CD4-positive, alpha-beta T cell treated with Interleukin-4 for 1 hour (primary cell): Measurements from ENCODE around the gene CAPN2.

Source experiments
- DNase-seq, 2 donors: peaks; one replicate each; pipeline ENCODE4 v3.0.0-alpha.2; 2020 to 2022

The CAPN2 gene

GRCh38 chr1:223712194-223712849 lies at the start of gene CAPN2:
Gene CAPN2, plus strand, starts transcription at chr1:223712539. Its CDS starts 102 bp downstream, at chr1:223712641.
- DNase-seq = peak; percentile 64 to 65

GRCh38 chr1:223662943-223663342 lies 49.4 kb upstream of the CAPN2 start:
- DNase-seq = no peak

- no peak for DNase-seq
Measured at GRCh38 chr1:223664106-223664505, 48.2 kb upstream of the CAPN2 start.

- DNase-seq = no peak
Measured at GRCh38 chr1:223665592-223666312, 46.6 kb upstream of the CAPN2 start, which contains the start of gene CAPN8. Gene CAPN8, minus strand, starts transcription at chr1:223665701. Its CDS starts 55 bp downstream, at chr1:223665646.

- DNase-seq = no peak
Measured at GRCh38 chr1:223667484-223668182, 44.7 kb upstream of the CAPN2 start.

GRCh38 chr1:223669003-223669795 lies 43.1 kb upstream of the CAPN2 start:
- DNase-seq = no peak

GRCh38 chr1:223670458-223671159 lies 41.7 kb upstream of the CAPN2 start:
- peak in 1 of 2 donors; percentile 14 for DNase-seq

- DNase-seq = no peak
Measured at GRCh38 chr1:223674119-223674890, 38.0 kb upstream of the CAPN2 start.

GRCh38 chr1:223678841-223679240 lies 33.5 kb upstream of the CAPN2 start:
- peak in 1 of 2 donors; percentile 24 for DNase-seq

- DNase-seq = no peak
Measured at GRCh38 chr1:223680188-223680587, 32.2 kb upstream of the CAPN2 start.

GRCh38 chr1:223682502-223682901 lies 29.8 kb upstream of the CAPN2 start:
- DNase-seq = no peak

GRCh38 chr1:223683586-223684487 lies 28.5 kb upstream of the CAPN2 start:
- DNase-seq = peak; percentile 51 to 59

GRCh38 chr1:223684488-223684792 lies 27.9 kb upstream of the CAPN2 start:
- no peak for DNase-seq

- DNase-seq = no peak
Measured at GRCh38 chr1:223691121-223691520, 21.2 kb upstream of the CAPN2 start.

- DNase-seq = no peak
Measured at GRCh38 chr1:223695014-223695548, 17.3 kb upstream of the CAPN2 start.

- DNase-seq = no peak
Measured at GRCh38 chr1:223695941-223696340, 16.4 kb upstream of the CAPN2 start.

GRCh38 chr1:223700388-223700918 lies 11.9 kb upstream of the CAPN2 start:
- DNase-seq = no peak

- DNase-seq = no peak
Measured at GRCh38 chr1:223700942-223701637, 11.2 kb upstream of the CAPN2 start.
